Keratinocyte (primary cell): ENCODE data around the gene ARID5A. TPM values are rescaled to one million over a fixed set of nuclear protein-coding genes. Genes with fewer than 3 reads are reported as not detected.

ENCODE experiments used
- DNase-seq: peaks from one replicate; pipeline ENCODE4 v3.0.0-alpha.2; 2011; ENCODE audit warnings: low read depth, missing footprints, low spot score
- FAIRE-seq: peaks from 2 replicates; lab custom pipeline; 2011; peaks lifted over from hg19 to GRCh38; lab: Jason Lieb, UNC
- H2AFZ ChIP-seq: 2 replicates; pipeline ENCODE4 v1.6.0; 2012; ENCODE audit warnings: low read length, control low read depth, inconsistent platforms; ENCODE audit not compliant: control insufficient read depth
- H3K27ac ChIP-seq: 2 replicates; pipeline ENCODE4 v1.5.1; 2011; ENCODE audit warnings: low read length; ENCODE audit not compliant: control insufficient read depth, insufficient read depth
- H3K27me3 ChIP-seq: 3 replicates; pipeline ENCODE4 v1.6.0; 2011; ENCODE audit warnings: low read length; ENCODE audit not compliant: control insufficient read depth, insufficient read depth; ENCODE audit errors: extremely low read depth
- H3K36me3 ChIP-seq, 2 experiments: 2 replicates in 1 of 2; 3 replicates in 1 of 2; pipeline ENCODE4 v1.5.1; 2011; ENCODE audit warnings: low read length in 2 of 2, mild to moderate bottlenecking in 1 of 2; ENCODE audit not compliant: control insufficient read depth in 2 of 2, insufficient read depth in 2 of 2; ENCODE audit errors: extremely low read depth in 1 of 2
- H3K4me1 ChIP-seq: 3 replicates; pipeline ENCODE4 v1.5.1; 2011; ENCODE audit warnings: low read length; ENCODE audit not compliant: control insufficient read depth, insufficient read depth; ENCODE audit errors: extremely low read depth
- H3K4me2 ChIP-seq: 3 replicates; pipeline ENCODE4 v1.6.0; 2011; ENCODE audit warnings: low read depth, low read length; ENCODE audit not compliant: control insufficient read depth, insufficient read depth; ENCODE audit errors: extremely low read depth
- H3K4me3 ChIP-seq, 3 experiments: fragments of 200-600 bp in 1 of 3; sonication (generic) in 1 of 3; 2 replicates in 2 of 3; 3 replicates in 1 of 3; pipeline ENCODE4 v1.5.1; 2011 to 2016; ENCODE audit warnings: low read length in 3 of 3, mild to moderate bottlenecking in 3 of 3, control low read depth in 2 of 3, inconsistent platforms in 1 of 3, low read depth in 1 of 3, mixed read lengths in 1 of 3, mixed run types in 1 of 3, moderate library complexity in 1 of 3; ENCODE audit not compliant: control insufficient read depth in 2 of 3, insufficient read depth in 2 of 3; ENCODE audit errors: extremely low read depth in 1 of 3
- H3K79me2 ChIP-seq: 2 replicates; pipeline ENCODE4 v1.6.0; 2012; ENCODE audit warnings: low read length; ENCODE audit not compliant: control insufficient read depth, insufficient read depth
- H3K9ac ChIP-seq: 3 replicates; pipeline ENCODE4 v1.6.0; 2011; ENCODE audit warnings: low read length; ENCODE audit not compliant: control insufficient read depth, insufficient read depth; ENCODE audit errors: extremely low read depth
- H3K9me1 ChIP-seq: 3 replicates; pipeline ENCODE4 v1.6.0; 2011; ENCODE audit warnings: low read length; ENCODE audit not compliant: control insufficient read depth, insufficient read depth; ENCODE audit errors: extremely low read depth
- H3K9me3 ChIP-seq: 2 replicates; pipeline ENCODE4 v1.5.1; 2012; ENCODE audit warnings: low read depth, low read length; ENCODE audit not compliant: control insufficient read depth
- H4K20me1 ChIP-seq: 3 replicates; pipeline ENCODE4 v1.6.0; 2011; ENCODE audit warnings: low read length; ENCODE audit not compliant: control insufficient read depth, insufficient read depth; ENCODE audit errors: extremely low read depth
- CTCF ChIP-seq, 3 experiments: IDR thresholded peaks in 1 of 3; conservative IDR thresholded peaks in 1 of 3; optimal IDR thresholded peaks in 1 of 3; 2 replicates in 2 of 3; 3 replicates in 1 of 3; pipeline versions ENCODE3 to v1.5.1; 2011; ENCODE audit warnings: low read length in 3 of 3, mild to moderate bottlenecking in 3 of 3, moderate library complexity in 2 of 3, control low read depth in 1 of 3, inconsistent platforms in 1 of 3; ENCODE audit not compliant: insufficient read depth in 2 of 3; ENCODE audit errors: extremely low read depth in 1 of 3
- EZH2 ChIP-seq: IDR thresholded peaks from one replicate; pipeline ENCODE4 v1.6.1; 2012; ENCODE audit warnings: inconsistent platforms, mild to moderate bottlenecking, low read length, moderate library complexity
- dilution Hi-C: fragments of 300-500 bp; cut with MboI; formaldehyde crosslinking; loops from one replicate; pipeline ENCODE4 v1.7.0; 2020; ENCODE audit warnings: low sequenced_read_pairs; ENCODE audit not compliant: extremely low pct_ligation_motif_present
- polyA plus RNA-seq, 5 experiments: library from polyadenylated mRNA; depleted of rRNA in 3 of 5; stranded (reverse) in 3 of 5; stranded (forward) in 1 of 5; unstranded in 1 of 5; fragments of >200 nt; gene quantifications; 1 replicate in 1 of 5; 2 replicates in 3 of 5; 3 replicates in 1 of 5; pipeline versions ENCODE4 v1.2.1 to v1.2.3, GENCODE V29; 2011 to 2012; ENCODE audit warnings: missing spikeins in 2 of 5, low read depth in 1 of 5, low replicate concordance in 1 of 5

Gene ARID5A
- polyA plus RNA-seq, 1 donor (not counting 4 experiments of a cell fraction or from before 2014, with no cell fraction given) = 1.6 TPM

- DNase-seq (no peak), FAIRE-seq (no peak)
- Histone ChIP-seq H3K79me2 (peaks cover 2% of the 10 kb centered on the region), H3K9me3 (no peaks in the 10 kb centered on the region), H2AFZ (no peak overlapping the region), H4K20me1 (no peaks in the 10 kb centered on the region), H3K9me1 (no peaks in the 10 kb centered on the region), H3K4me1 (peaks cover 42% of the 10 kb centered on the region), H3K4me3 (no peak overlapping the region), H3K27me3 (no peaks in the 10 kb centered on the region), H3K9ac (no peak overlapping the region), H3K27ac (no peak overlapping the region), H3K4me2 (no peak overlapping the region), H3K36me3 (no peaks in the 10 kb centered on the region)
- TF ChIP-seq CTCF (optimal IDR thresholded peaks at IDR 0.05 in 1 of 3, IDR thresholded peaks at IDR 0.05 in 1 of 3, conservative IDR thresholded peaks at IDR 0.05 in 1 of 3; ENCODE audit: extremely low read depth in 1 of 3, insufficient read depth in 2 of 3, low read length in 3 of 3) = no peak
- dilution Hi-C loops = no loop called here
Observed at GRCh38 chr2:96538487-96539214, 2.1 kb downstream of the ARID5A start.

- Histone ChIP-seq H3K4me1 (peaks cover 35% of the 10 kb centered on the region), H3K9me1 (no peaks in the 10 kb centered on the region), H3K4me2 (no peak overlapping the region), H3K9ac (no peak overlapping the region), H2AFZ (no peak overlapping the region), H3K9me3 (no peaks in the 10 kb centered on the region), H3K4me3 (no peak overlapping the region), H3K27me3 (no peaks in the 10 kb centered on the region), H4K20me1 (no peaks in the 10 kb centered on the region), H3K27ac (no peak overlapping the region), H3K36me3 (no peaks in the 10 kb centered on the region), H3K79me2 (peaks cover 2% of the 10 kb centered on the region)
- no peak for DNase-seq
- dilution Hi-C loops = no loop called here
- TF ChIP-seq EZH2 = no peak
- TF ChIP-seq CTCF (optimal IDR thresholded peaks at IDR 0.05 in 1 of 3, IDR thresholded peaks at IDR 0.05 in 1 of 3, conservative IDR thresholded peaks at IDR 0.05 in 1 of 3; ENCODE audit: extremely low read depth in 1 of 3, insufficient read depth in 2 of 3, low read length in 3 of 3) = no peak
- FAIRE-seq = no peak
Observed at GRCh38 chr2:96539215-96539920, 2.8 kb downstream of the ARID5A start.
